HEK293T (cell line): ENCODE data around the gene FMO2.

Source experiments
- ARNT ChIP-seq: fragments of 450-650 bp; IDR thresholded peaks from 2 replicates; pipeline ENCODE4 v1.6.1; 2017; ENCODE audit warnings: mild to moderate bottlenecking
- BHLHE40 ChIP-seq: fragments of 450-650 bp; IDR thresholded peaks from 2 replicates; pipeline ENCODE4 v1.6.1; 2016; ENCODE audit warnings: mild to moderate bottlenecking, moderate library complexity, borderline replicate concordance
- CTBP1 ChIP-seq: fragments of 450-650 bp; IDR thresholded peaks from 2 replicates; pipeline ENCODE4 v1.6.1; 2016; ENCODE audit warnings: borderline replicate concordance
- ELF4 ChIP-seq: fragments of 450-650 bp; IDR thresholded peaks from 2 replicates; pipeline ENCODE4 v1.6.1; 2017; ENCODE audit warnings: antibody characterized with exemption
- FOXK2 ChIP-seq: fragments of 450-650 bp; IDR thresholded peaks from 2 replicates; pipeline ENCODE4 v1.6.1; 2016; ENCODE audit warnings: mild to moderate bottlenecking
- FOXM1 ChIP-seq: fragments of 450-650 bp; IDR thresholded peaks from 2 replicates; pipeline ENCODE4 v1.6.1; 2017; ENCODE audit warnings: mild to moderate bottlenecking, borderline replicate concordance
- TARDBP ChIP-seq: fragments of 450-650 bp; IDR thresholded peaks from 2 replicates; pipeline ENCODE4 v1.6.1; 2016

DNA sequence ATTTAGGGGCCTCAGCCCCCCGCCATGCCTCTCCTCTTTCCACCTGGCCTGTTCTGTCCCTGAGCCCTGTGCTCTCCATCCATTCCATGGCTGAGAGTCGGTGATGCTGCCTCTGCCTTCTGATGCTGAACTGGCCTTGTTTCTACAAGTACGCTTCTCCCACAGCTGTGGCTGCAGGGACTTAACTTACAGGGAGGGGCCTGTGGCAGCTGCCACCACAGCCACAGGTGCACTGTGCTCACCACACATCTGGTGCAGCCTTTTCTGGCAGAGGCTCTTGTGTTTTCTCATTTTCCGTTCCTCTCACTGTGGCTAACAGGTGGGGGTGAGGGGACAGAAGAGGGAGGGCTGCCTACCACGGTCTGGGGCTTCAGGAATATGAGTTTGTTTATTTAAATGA lies 67.4 kb downstream of the FMO2 start:
- TF ChIP-seq FOXM1 (no peak), FOXK2 (no peak), TARDBP (no peak), CTBP1 (no peak), BHLHE40 (no peak), ARNT (no peak), ELF4 (no peak)
